ENCODE data around the gene SPAG6. TPM values are rescaled to one million over a fixed set of nuclear protein-coding genes. Genes with fewer than 3 reads are reported as not detected.

Gene SPAG6
- total and polyA plus RNA-seq, 9 of the 15 experiments (the other 6 are each of a cell fraction or from before 2014, with no cell fraction given) = 3.5 to 23.1 (median 11.8) TPM

GRCh38 chr10:22340329-22341189 lies 4.7 kb upstream of the SPAG6 start (continued):
- TF ChIP-seq ARID4B (CRISPR knock-in tag; IDR thresholded peaks at IDR 0.05) = 0 out of 2 replicates have a peak, but pooled peaks have one; percentile 42
- no peak for TF ChIP-seq PYGO2 (tag; IDR thresholded peaks at IDR 0.05)
- TF ChIP-seq U2AF1 (optimal IDR thresholded peaks at IDR 0.05; ENCODE audit: low read depth, low read length) = no peak
- no peak for TF ChIP-seq MAFG (tag; conservative IDR thresholded peaks at IDR 0.05)
- no peak for TF ChIP-seq KDM2B (CRISPR knock-in tag; IDR thresholded peaks at IDR 0.05)
- no peak for TF ChIP-seq ZFP30 (CRISPR knock-in tag; IDR thresholded peaks at IDR 0.05; ENCODE audit: borderline replicate concordance)
- no peak for TF ChIP-seq SIRT6 (IDR thresholded peaks at IDR 0.05; ENCODE audit: low read depth, low read length)
- peak; percentile 36 for TF ChIP-seq RBM22 (IDR thresholded peaks at IDR 0.05; ENCODE audit: low read depth, low read length, poor library complexity, severe bottlenecking)
- TF ChIP-seq ZNF668 (CRISPR knock-in tag; IDR thresholded peaks at IDR 0.05) = no peak
- no peak for TF ChIP-seq XRCC3 (IDR thresholded peaks at IDR 0.05)
- no peak for TF ChIP-seq CTCFL (IDR thresholded peaks at IDR 0.05; ENCODE audit: borderline replicate concordance, insufficient read depth, low read depth, low read length, poor library complexity, severe bottlenecking)
- no peak for TF ChIP-seq KLF1 (tag; IDR thresholded peaks at IDR 0.05)
- TF ChIP-seq XRCC4 (IDR thresholded peaks at IDR 0.05; ENCODE audit: extremely low read depth, insufficient read depth, insufficient read length) = no peak
- TF ChIP-seq VEZF1 (CRISPR knock-in tag; IDR thresholded peaks at IDR 0.05) = peak; percentile 97
- TF ChIP-seq DMBX1 (CRISPR knock-in tag; IDR thresholded peaks at IDR 0.05; ENCODE audit: borderline replicate concordance) = no peak
- no peak for TF ChIP-seq SMARCC2 (IDR thresholded peaks at IDR 0.05; ENCODE audit: low read depth)
- TF ChIP-seq ZFP1 (CRISPR knock-in tag; IDR thresholded peaks at IDR 0.05) = no peak
- TF ChIP-seq HLTF (IDR thresholded peaks at IDR 0.05) = no peak
- peak; percentile 89 for TF ChIP-seq BRD4 (IDR thresholded peaks at IDR 0.05)
- no peak for TF ChIP-seq NR2F6 (CRISPR knock-in tag; IDR thresholded peaks at IDR 0.05)
- no peak for TF ChIP-seq GABPB1 (CRISPR knock-in tag; IDR thresholded peaks at IDR 0.05)
